SK-N-SH (cell line): Measurements from ENCODE around the gene PPP1R12A. TPM values are rescaled to one million over a fixed set of nuclear protein-coding genes. Genes with fewer than 3 reads are reported as not detected.
"Not testable (repeated sequence)": the region's sequence is repeated elsewhere in the genome, so short reads cannot be mapped to it uniquely, and the experiment has no call there.

Experiments
- CTCF ChIA-PET: fragments of 300-600, 350-600 bp; formaldehyde crosslinking; extraction: SDS; loops from one replicate; lab custom pipeline; 2021; lab: Yijun Ruan, JAX
- POLR2A ChIA-PET: fragments of 350-600 bp; sonication (Branson Sonifier 250); formaldehyde crosslinking; extraction: SDS; loops from one replicate; lab custom pipeline; 2020; ENCODE audit warnings: antibody characterized with exemption, inconsistent platforms; lab: Yijun Ruan, JAX
- DNase-seq: peaks from one replicate; pipeline ENCODE4 v3.0.0; 2012
- H2AFZ ChIP-seq: fragments of 200-600 bp; sonication (generic); 2 replicates; pipeline ENCODE4 v1.8.1; 2016; ENCODE audit warnings: antibody characterized with exemption, mild to moderate bottlenecking, low read depth
- H3F3A ChIP-seq: fragments of 200-600 bp; sonication (generic); replicated peaks from 2 replicates; pipeline ENCODE3; 2016; ENCODE audit warnings: antibody characterized with exemption, mild to moderate bottlenecking; ENCODE audit not compliant: insufficient read depth
- H3K27ac ChIP-seq, 2 experiments: fragments of 200-500 bp in 1 of 2; fragments of 200-600 bp in 1 of 2; sonication (Bioruptor generic) in 1 of 2; sonication (generic), shearing (Covaris generic) in 1 of 2; 2 replicates each; pipeline versions ENCODE4 v1.5.1 to v1.6.1; 2014 to 2016; ENCODE audit warnings: low read depth in 2 of 2, inconsistent platforms in 1 of 2, low read length in 1 of 2, mild to moderate bottlenecking in 1 of 2, mixed read lengths in 1 of 2
- H3K27me3 ChIP-seq: fragments of 200-600 bp; sonication (generic), shearing (Covaris generic); 2 replicates; pipeline ENCODE4 v1.6.1; 2016; ENCODE audit warnings: mixed run types; ENCODE audit not compliant: insufficient read depth
- H3K36me3 ChIP-seq, 2 experiments: fragments of 200-500 bp in 1 of 2; fragments of 200-600 bp in 1 of 2; sonication (Bioruptor generic) in 1 of 2; sonication (generic) in 1 of 2; replicated peaks in 1 of 2; 2 replicates each; pipeline versions ENCODE3 to v1.5.1; 2014 to 2016; ENCODE audit warnings: low read length in 1 of 2, mild to moderate bottlenecking in 1 of 2; ENCODE audit not compliant: insufficient read depth in 2 of 2, control insufficient read depth in 1 of 2
- H3K4me1 ChIP-seq, 2 experiments: fragments of 200-500 bp in 1 of 2; fragments of 200-600 bp in 1 of 2; sonication (Bioruptor generic) in 1 of 2; sonication (generic), shearing (Covaris generic) in 1 of 2; 2 replicates each; pipeline versions ENCODE4 v1.5.1 to v1.6.1; 2014 to 2016; ENCODE audit warnings: low read depth in 1 of 2, low read length in 1 of 2, mixed run types in 1 of 2; ENCODE audit not compliant: insufficient read depth in 2 of 2, control insufficient read depth in 1 of 2
- H3K4me2 ChIP-seq: fragments of 200-600 bp; sonication (generic), shearing (Covaris generic); 2 replicates; pipeline ENCODE4 v1.6.1; 2017; ENCODE audit warnings: mixed run types
- H3K4me3 ChIP-seq, 2 experiments: fragments of 200-500 bp in 1 of 2; fragments of 200-600 bp in 1 of 2; sonication (Bioruptor generic) in 1 of 2; sonication (generic), shearing (Covaris generic) in 1 of 2; 2 replicates each; pipeline versions ENCODE4 v1.5.1 to v1.8.1; 2014 to 2016; ENCODE audit warnings: low read depth in 2 of 2, inconsistent platforms in 1 of 2, low read length in 1 of 2, mild to moderate bottlenecking in 1 of 2, mixed read lengths in 1 of 2, moderate library complexity in 1 of 2
- H3K79me2 ChIP-seq: fragments of 200-600 bp; sonication (generic); 2 replicates; pipeline ENCODE4 v1.8.1; 2017; ENCODE audit warnings: mild to moderate bottlenecking; ENCODE audit not compliant: insufficient read depth
- H3K9ac ChIP-seq: fragments of 200-600 bp; sonication (generic); 2 replicates; pipeline ENCODE4 v1.6.1; 2017; ENCODE audit warnings: mixed run types
- H3K9me2 ChIP-seq: fragments of 200-600 bp; sonication (generic); 2 replicates; pipeline ENCODE4 v1.6.1; 2017; ENCODE audit warnings: mixed run types
- H3K9me3 ChIP-seq: fragments of 200-600 bp; sonication (generic); 2 replicates; pipeline ENCODE4 v1.6.1; 2017; ENCODE audit warnings: mixed run types, mild to moderate bottlenecking, moderate library complexity
- H4K20me1 ChIP-seq: fragments of 200-600 bp; sonication (generic); 2 replicates; pipeline ENCODE4 v1.6.1; 2017; ENCODE audit warnings: mild to moderate bottlenecking, mixed run types; ENCODE audit not compliant: insufficient read depth
- CHD2 ChIP-seq: fragments of 150-350 bp; IDR thresholded peaks from 2 replicates; pipeline ENCODE4 v1.6.1; 2018; ENCODE audit warnings: low read length; ENCODE audit not compliant: partially characterized antibody
- ELF1 ChIP-seq: IDR thresholded peaks from 2 replicates; pipeline ENCODE4 v1.4.0; 2012
- FOSL2 ChIP-seq: IDR thresholded peaks from 2 replicates; pipeline ENCODE4 v1.4.0; 2012; ENCODE audit warnings: low read depth, mild to moderate bottlenecking, moderate library complexity, borderline replicate concordance
- FOXM1 ChIP-seq: IDR thresholded peaks from 2 replicates; pipeline ENCODE4 v1.4.0; 2012; ENCODE audit warnings: low read depth, mild to moderate bottlenecking
- GABPA ChIP-seq: IDR thresholded peaks from 2 replicates; pipeline ENCODE4 v1.4.0; 2012; ENCODE audit warnings: low read depth, mild to moderate bottlenecking
- GATA2 ChIP-seq: sonication (generic); formaldehyde crosslinking; IDR thresholded peaks from 2 replicates; pipeline ENCODE4 v1.5.0; 2020; ENCODE audit warnings: mild to moderate bottlenecking, missing genetic modification reagents
- IRF3 ChIP-seq: fragments of 150-350 bp; IDR thresholded peaks from 2 replicates; pipeline ENCODE4 v1.6.1; 2016; ENCODE audit warnings: mild to moderate bottlenecking, low read depth, low read length
- JUND ChIP-seq: IDR thresholded peaks from 2 replicates; pipeline ENCODE4 v1.4.0; 2012
- MXI1 ChIP-seq: IDR thresholded peaks from 2 replicates; pipeline ENCODE4 v1.6.1; 2012; ENCODE audit warnings: mild to moderate bottlenecking, low read depth, low read length, improper control_type of control experiment
- NRF1 ChIP-seq: IDR thresholded peaks from 2 replicates; pipeline ENCODE4 v1.6.1; 2012; ENCODE audit warnings: low read depth, mild to moderate bottlenecking, low read length
- PBX3 ChIP-seq: IDR thresholded peaks from 2 replicates; pipeline ENCODE4; 2012
- POLR2AphosphoS5 ChIP-seq: IDR thresholded peaks from 2 replicates; pipeline ENCODE4 v1.6.1; 2012; ENCODE audit warnings: low read depth, low read length
- RAD21 ChIP-seq: IDR thresholded peaks from 2 replicates; pipeline ENCODE4 v1.6.1; 2012; ENCODE audit warnings: mild to moderate bottlenecking, low read length
- RCOR1 ChIP-seq: fragments of 150-350 bp; IDR thresholded peaks from 2 replicates; pipeline ENCODE4 v1.6.1; 2017; ENCODE audit warnings: antibody characterized with exemption, low read length
- RFX5 ChIP-seq: IDR thresholded peaks from 2 replicates; pipeline ENCODE4 v1.6.1; 2012; ENCODE audit warnings: mild to moderate bottlenecking, improper control_type of control experiment, low read length
- RXRA ChIP-seq: IDR thresholded peaks from 2 replicates; pipeline ENCODE4 v1.4.0; 2012; ENCODE audit warnings: low read depth, mild to moderate bottlenecking, borderline replicate concordance
- SIN3A ChIP-seq: IDR thresholded peaks from 2 replicates; pipeline ENCODE4 v1.6.1; 2012; ENCODE audit warnings: low read depth, mild to moderate bottlenecking, low read length, moderate library complexity, borderline replicate concordance
- TEAD4 ChIP-seq: IDR thresholded peaks from 2 replicates; pipeline ENCODE4 v1.4.0; 2012; ENCODE audit warnings: mild to moderate bottlenecking, borderline replicate concordance; ENCODE audit not compliant: insufficient read depth
- USF1 ChIP-seq: IDR thresholded peaks from 2 replicates; pipeline ENCODE4 v1.4.0; 2012; ENCODE audit warnings: low read depth, borderline replicate concordance
- ZBTB33 ChIP-seq: IDR thresholded peaks from 2 replicates; pipeline ENCODE4 v1.4.0; 2012; ENCODE audit warnings: low read depth, borderline replicate concordance
- WGBS: methylation state at CpG from one replicate; pipeline ENCODE4 v1.1.6; 2017; ENCODE audit warnings: low lambda C conversion rate; 5-methylcytosine and 5-hydroxymethylcytosine counted together
- polyA plus RNA-seq, 3 experiments: library from polyadenylated mRNA; depleted of rRNA; stranded (reverse); fragments of >200 nt; gene quantifications; 2 replicates each; pipeline ENCODE4 v1.2.3, GENCODE V29; 2012

PPP1R12A gene
- polyA plus RNA-seq, 1 of the 3 experiments (the other 2 are of a cell fraction) = 26.0 TPM

- H3K9ac ChIP-seq, H2AFZ ChIP-seq, POLR2A ChIA-PET, H3K27ac ChIP-seq, H3K9me3 ChIP-seq, DNase-seq, H3K27me3 ChIP-seq, H3K9me2 ChIP-seq, H3F3A ChIP-seq, H3K79me2 ChIP-seq, H3K4me3 ChIP-seq, CTCF ChIA-PET, H3K4me2 ChIP-seq, H3K4me1 ChIP-seq, H4K20me1 ChIP-seq: not testable (repeated sequence)
- 84% methylated on average over 2 of the region's 2 CpGs for WGBS
- peaks cover 2 to 11% of the 10 kb centered on the region in 2 experiments for H3K36me3 ChIP-seq
These were observed 7.9 kb upstream of the PPP1R12A start for GRCh38 chr12:79942846-79943245.

GRCh38 chr12:79939728-79940310 is 4.9 kb upstream of the PPP1R12A start:
- Histone ChIP-seq H3K79me2 (peaks cover 28% of the 10 kb centered on the region), H3F3A (no peaks in the 10 kb centered on the region), H3K4me1 (no peaks in the 10 kb centered on the region; a peak in 1 of 4 replicates), H3K36me3 (peaks cover 2 to 11% of the 10 kb centered on the region in 2 experiments), H2AFZ (no peak overlapping the region), H3K27me3 (no peaks in the 10 kb centered on the region), H3K4me3 (no peak overlapping the region), H3K27ac (no peak overlapping the region), H3K9ac (no peak overlapping the region), H3K4me2 (no peak overlapping the region), H3K9me2 (no peaks in the 10 kb centered on the region), H3K9me3 (no peaks in the 10 kb centered on the region), H4K20me1 (no peaks in the 10 kb centered on the region)
- TF ChIP-seq ELF1 = no peak
- no peak for TF ChIP-seq TEAD4
- TF ChIP-seq FOSL2 = no peak
- no peak for TF ChIP-seq JUND
- no peak for TF ChIP-seq RAD21
- DNase-seq = no peak
- ChIA-PET CTCF (interaction anchor here (0.6 kb wide), 1 partner anchor 223 kb away, joined by 3 read pairs; no protein-coding TSS in a partner anchor), POLR2A (no interaction called here)
- 95% methylated on average over 1 of the region's 1 CpG for WGBS

- no peaks in the 10 kb centered on the region; a peak in 1 of 4 replicates for H3K4me1 ChIP-seq
- CTCF ChIA-PET = no interaction called here
- no peaks in the 10 kb centered on the region for H3K27me3 ChIP-seq
- 97% methylated on average over 1 of the region's 1 CpG for WGBS
- no peaks in the 10 kb centered on the region for H3K9me2 ChIP-seq
- peaks cover 2 to 11% of the 10 kb centered on the region in 2 experiments for H3K36me3 ChIP-seq
- POLR2A ChIA-PET = no interaction called here
- no peak overlapping the region for H3K4me3 ChIP-seq
- H4K20me1 ChIP-seq = no peaks in the 10 kb centered on the region
- H3K9ac ChIP-seq = no peak overlapping the region
- H3K4me2 ChIP-seq = no peak overlapping the region
- H3F3A ChIP-seq = peaks cover 7% of the 10 kb centered on the region
- peaks cover 36% of the 10 kb centered on the region for H3K79me2 ChIP-seq
- DNase-seq = no peak
- H3K9me3 ChIP-seq = no peaks in the 10 kb centered on the region
- no peak overlapping the region for H3K27ac ChIP-seq
- H2AFZ ChIP-seq = no peak overlapping the region
- TF ChIP-seq ZBTB33 (no peak), GABPA (no peak), SIN3A (no peak), IRF3 (no peak), NRF1 (no peak), USF1 (no peak), MXI1 (no peak), RFX5 (no peak), PBX3 (no peak), POLR2AphosphoS5 (no peak), GATA2 (no peak), RXRA (no peak), FOXM1 (no peak), CHD2 (no peak), RCOR1 (no peak)
These were observed 3.9 kb upstream of the PPP1R12A start for GRCh38 chr12:79938843-79939242.
